ENCODE data around the gene OTUB2. TPM values are rescaled to one million over a fixed set of nuclear protein-coding genes. Genes with fewer than 3 reads are reported as not detected.

The OTUB2 gene
- total RNA-seq, 1 donor from 2014 or later: 1.9 TPM

- H3K4me3 Mint-ChIP-seq (ENCODE audit: unreplicated experiment): no peak overlapping the region
- peaks cover 50% of the 10 kb centered on the region for H3K36me3 Mint-ChIP-seq (ENCODE audit: low read depth)
- H3K4me1 Mint-ChIP-seq (ENCODE audit: low read depth): no peaks in the 10 kb centered on the region
- H3K27ac Mint-ChIP-seq (ENCODE audit: unreplicated experiment): no peak overlapping the region
- H3K27me3 Mint-ChIP-seq (ENCODE audit: low read depth): no peaks in the 10 kb centered on the region
- DNase-seq (ENCODE audit: low spot score): no peak
- no peaks in the 10 kb centered on the region for H3K9me3 Mint-ChIP-seq (ENCODE audit: low read depth)
- TF ChIP-seq, protein P1, sequence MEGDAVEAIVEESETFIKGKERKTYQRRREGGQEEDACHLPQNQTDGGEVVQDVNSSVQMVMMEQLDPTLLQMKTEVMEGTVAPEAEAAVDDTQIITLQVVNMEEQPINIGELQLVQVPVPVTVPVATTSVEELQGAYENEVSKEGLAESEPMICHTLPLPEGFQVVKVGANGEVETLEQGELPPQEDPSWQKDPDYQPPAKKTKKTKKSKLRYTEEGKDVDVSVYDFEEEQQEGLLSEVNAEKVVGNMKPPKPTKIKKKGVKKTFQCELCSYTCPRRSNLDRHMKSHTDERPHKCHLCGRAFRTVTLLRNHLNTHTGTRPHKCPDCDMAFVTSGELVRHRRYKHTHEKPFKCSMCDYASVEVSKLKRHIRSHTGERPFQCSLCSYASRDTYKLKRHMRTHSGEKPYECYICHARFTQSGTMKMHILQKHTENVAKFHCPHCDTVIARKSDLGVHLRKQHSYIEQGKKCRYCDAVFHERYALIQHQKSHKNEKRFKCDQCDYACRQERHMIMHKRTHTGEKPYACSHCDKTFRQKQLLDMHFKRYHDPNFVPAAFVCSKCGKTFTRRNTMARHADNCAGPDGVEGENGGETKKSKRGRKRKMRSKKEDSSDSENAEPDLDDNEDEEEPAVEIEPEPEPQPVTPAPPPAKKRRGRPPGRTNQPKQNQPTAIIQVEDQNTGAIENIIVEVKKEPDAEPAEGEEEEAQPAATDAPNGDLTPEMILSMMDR (IDR thresholded peaks at IDR 0.05): no peak
Observed at GRCh38 chr14:94052199-94052598, 26.1 kb downstream of the OTUB2 start.

- H3K9me3 Mint-ChIP-seq (ENCODE audit: low read depth): no peaks in the 10 kb centered on the region
- peaks cover 53% of the 10 kb centered on the region for H3K36me3 Mint-ChIP-seq (ENCODE audit: low read depth)
- H3K27me3 Mint-ChIP-seq (ENCODE audit: low read depth): no peaks in the 10 kb centered on the region
- no peak for DNase-seq (ENCODE audit: low spot score)
- no peaks in the 10 kb centered on the region for H3K4me1 Mint-ChIP-seq (ENCODE audit: low read depth)
- H3K27ac Mint-ChIP-seq (ENCODE audit: unreplicated experiment): no peak overlapping the region
- H3K4me3 Mint-ChIP-seq (ENCODE audit: unreplicated experiment): no peak overlapping the region
- TF ChIP-seq, protein P1 (IDR thresholded peaks at IDR 0.05): no peak
Observed at GRCh38 chr14:94052662-94053061, 26.5 kb downstream of the OTUB2 start.

- no peak for DNase-seq (ENCODE audit: low spot score)
Observed at GRCh38 chr14:94054401-94054800, 28.3 kb downstream of the OTUB2 start.

GRCh38 chr14:94054936-94055335, 28.8 kb downstream of the OTUB2 start:
- no peak overlapping the region for H3K27ac Mint-ChIP-seq (ENCODE audit: unreplicated experiment)
- DNase-seq (ENCODE audit: low spot score): no peak

More at GRCh38 chr14:94054401-94054800, 28.3 kb downstream of the OTUB2 start:
- Mint-ChIP-seq H3K36me3 (ENCODE audit: low read depth) (peaks cover 57% of the 10 kb centered on the region), H3K4me3 (ENCODE audit: unreplicated experiment) (no peak overlapping the region), H3K27ac (ENCODE audit: unreplicated experiment) (no peak overlapping the region), H3K4me1 (ENCODE audit: low read depth) (no peaks in the 10 kb centered on the region), H3K9me3 (ENCODE audit: low read depth) (no peaks in the 10 kb centered on the region), H3K27me3 (ENCODE audit: low read depth) (no peaks in the 10 kb centered on the region)
- TF ChIP-seq, protein P1 (IDR thresholded peaks at IDR 0.05): no peak

GRCh38 chr14:94056579-94057308, 30.6 kb downstream of the OTUB2 start:
- peaks cover 55% of the 10 kb centered on the region for H3K36me3 Mint-ChIP-seq (ENCODE audit: low read depth)
- TF ChIP-seq, protein P1 (IDR thresholded peaks at IDR 0.05): no peak
- no peaks in the 10 kb centered on the region for H3K4me1 Mint-ChIP-seq (ENCODE audit: low read depth)
- no peak overlapping the region for H3K4me3 Mint-ChIP-seq (ENCODE audit: unreplicated experiment)
- no peaks in the 10 kb centered on the region for H3K27me3 Mint-ChIP-seq (ENCODE audit: low read depth)
- no peaks in the 10 kb centered on the region for H3K9me3 Mint-ChIP-seq (ENCODE audit: low read depth)
- DNase-seq (ENCODE audit: low spot score): no peak
- H3K27ac Mint-ChIP-seq (ENCODE audit: unreplicated experiment): no peak overlapping the region

More at GRCh38 chr14:94054936-94055335, 28.8 kb downstream of the OTUB2 start:
- no peaks in the 10 kb centered on the region for H3K9me3 Mint-ChIP-seq (ENCODE audit: low read depth)
- no peaks in the 10 kb centered on the region for H3K27me3 Mint-ChIP-seq (ENCODE audit: low read depth)
- no peak overlapping the region for H3K4me3 Mint-ChIP-seq (ENCODE audit: unreplicated experiment)
- TF ChIP-seq, protein P1 (IDR thresholded peaks at IDR 0.05): no peak
- H3K36me3 Mint-ChIP-seq (ENCODE audit: low read depth): peaks cover 54% of the 10 kb centered on the region
- no peaks in the 10 kb centered on the region for H3K4me1 Mint-ChIP-seq (ENCODE audit: low read depth)
